ENCODE data around the gene MED27.

- no peak for TF ChIP-seq USF2 (IDR thresholded peaks at IDR 0.05; ENCODE audit: low read depth, low read length)
- no peak for TF ChIP-seq POLR2A (IDR thresholded peaks at IDR 0.05; ENCODE audit: low read depth, low read length)
- TF ChIP-seq CTCF (conservative IDR thresholded peaks at IDR 0.05; ENCODE audit: low read depth, low read length), result no peak
- no peak for TF ChIP-seq MAFK (IDR thresholded peaks at IDR 0.05; ENCODE audit: low read depth, low read length)
- TF ChIP-seq MXI1 (IDR thresholded peaks at IDR 0.05; ENCODE audit: borderline replicate concordance, low read depth, low read length), result no peak
- TF ChIP-seq RAD21 (IDR thresholded peaks at IDR 0.05; ENCODE audit: low read length), result no peak
- no peak for TF ChIP-seq CHD1 (IDR thresholded peaks at IDR 0.05; ENCODE audit: low read depth, low read length)
- TF ChIP-seq CEBPB (IDR thresholded peaks at IDR 0.05; ENCODE audit: low read depth, low read length), result no peak
- no peak for TF ChIP-seq MAZ (IDR thresholded peaks at IDR 0.05; ENCODE audit: borderline replicate concordance, low read depth, low read length)
- TF ChIP-seq RFX5 (IDR thresholded peaks at IDR 0.05; ENCODE audit: low read depth, low read length), result no peak
- TF ChIP-seq ELK1 (IDR thresholded peaks at IDR 0.05; ENCODE audit: borderline replicate concordance, low read depth, low read length), result no peak
These were observed 46.4 kb upstream of the MED27 start for GRCh38 chr9:132125944-132126679.
